GM19035 (cell line): ENCODE results near the gene APBA3.

Source experiments
- ATAC-seq: cut with Tn5 transposase; IDR thresholded peaks from one replicate; pipeline ENCODE4 v1.9.1; 2021; ENCODE audit not compliant: unreplicated experiment

APBA3 gene

DNA sequence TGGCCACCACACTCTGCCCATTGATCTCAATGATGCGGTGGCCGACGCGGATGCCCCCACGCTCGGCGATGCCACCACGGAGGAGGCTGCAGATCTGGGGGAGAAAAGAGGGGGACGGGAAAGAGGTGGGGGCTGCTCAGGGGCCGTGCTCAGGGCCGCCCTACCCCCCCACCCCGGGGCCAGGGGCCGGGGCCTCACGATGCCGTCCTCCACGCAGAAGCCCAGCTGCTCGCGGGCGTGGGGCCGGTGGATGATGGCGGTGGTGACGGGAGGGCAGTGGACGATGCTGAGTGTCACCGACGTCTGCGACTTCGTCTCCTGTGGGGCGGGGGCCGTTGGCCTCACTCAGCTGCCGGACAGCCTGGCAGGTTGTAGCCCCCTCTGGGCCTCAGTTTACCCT is 10.3 kb downstream of the APBA3 start:
- ATAC-seq: no peak

DNA sequence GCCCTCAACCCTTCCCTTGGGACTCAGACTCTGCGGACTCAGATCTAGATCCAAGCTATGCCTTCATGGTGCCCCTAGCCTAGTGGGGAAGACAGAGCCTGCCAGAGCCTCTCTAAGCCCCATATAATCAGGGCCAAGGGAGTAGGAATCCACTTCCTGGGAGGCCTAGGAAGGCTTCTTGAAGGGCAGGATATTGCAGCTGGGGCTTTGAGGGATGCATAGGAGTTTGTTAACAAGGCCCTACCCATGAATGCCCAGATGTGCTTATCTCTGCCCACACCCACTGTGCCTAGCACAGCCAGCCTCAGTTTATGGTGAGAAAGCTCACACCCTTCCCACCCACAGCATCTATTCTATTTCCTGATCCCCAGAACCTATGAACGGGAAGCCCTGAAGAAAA is 11.3 kb downstream of the APBA3 start:
- ATAC-seq: no peak

DNA sequence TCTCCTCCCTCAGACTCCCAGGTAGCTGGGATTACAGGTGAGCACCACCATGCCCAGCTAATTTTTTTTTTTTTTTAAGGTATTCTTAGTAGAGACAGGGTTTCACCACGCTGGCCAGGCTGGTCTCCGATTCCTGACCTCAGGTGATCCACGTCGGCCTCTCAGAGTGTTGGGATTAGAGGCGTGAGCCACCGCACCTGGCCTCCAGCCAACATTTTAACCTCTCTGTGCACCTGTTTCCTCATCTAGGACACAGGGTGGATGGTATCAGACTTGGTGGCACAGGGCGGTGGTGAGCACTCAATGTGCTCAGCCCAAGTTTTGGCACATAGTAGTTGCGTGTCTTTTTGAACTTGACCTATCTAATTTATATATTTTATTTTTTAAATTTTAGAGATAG is 12.5 kb downstream of the APBA3 start:
- ATAC-seq: no peak

DNA sequence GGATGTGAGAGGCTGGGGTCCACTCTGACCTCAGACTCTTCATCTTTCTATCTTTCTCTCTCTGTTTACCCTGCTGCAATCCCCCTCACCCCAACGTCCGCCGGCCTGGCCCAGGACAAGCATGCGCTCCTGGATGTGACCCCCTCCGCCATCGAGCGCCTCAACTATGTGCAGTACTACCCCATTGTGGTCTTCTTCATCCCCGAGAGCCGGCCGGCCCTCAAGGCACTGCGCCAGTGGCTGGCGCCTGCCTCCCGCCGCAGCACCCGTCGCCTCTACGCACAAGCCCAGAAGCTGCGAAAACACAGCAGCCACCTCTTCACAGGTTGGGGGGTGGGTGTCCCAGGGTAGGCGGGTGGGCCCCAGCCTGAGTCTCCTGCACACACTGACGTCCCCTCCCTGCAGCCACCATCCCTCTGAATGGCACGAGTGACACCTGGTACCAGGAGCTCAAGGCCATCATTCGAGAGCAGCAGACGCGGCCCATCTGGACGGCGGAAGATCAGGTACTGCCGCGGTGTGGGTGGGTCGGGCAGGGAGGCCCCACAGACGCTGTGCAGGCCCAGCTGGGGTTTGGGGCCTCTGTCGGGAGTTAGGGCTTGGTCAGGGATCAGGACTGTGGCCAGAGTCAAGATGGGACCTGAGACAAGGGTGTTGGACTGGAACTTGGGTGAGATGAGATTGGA is 15.0 kb downstream of the APBA3 start:
- ATAC-seq: no peak

DNA sequence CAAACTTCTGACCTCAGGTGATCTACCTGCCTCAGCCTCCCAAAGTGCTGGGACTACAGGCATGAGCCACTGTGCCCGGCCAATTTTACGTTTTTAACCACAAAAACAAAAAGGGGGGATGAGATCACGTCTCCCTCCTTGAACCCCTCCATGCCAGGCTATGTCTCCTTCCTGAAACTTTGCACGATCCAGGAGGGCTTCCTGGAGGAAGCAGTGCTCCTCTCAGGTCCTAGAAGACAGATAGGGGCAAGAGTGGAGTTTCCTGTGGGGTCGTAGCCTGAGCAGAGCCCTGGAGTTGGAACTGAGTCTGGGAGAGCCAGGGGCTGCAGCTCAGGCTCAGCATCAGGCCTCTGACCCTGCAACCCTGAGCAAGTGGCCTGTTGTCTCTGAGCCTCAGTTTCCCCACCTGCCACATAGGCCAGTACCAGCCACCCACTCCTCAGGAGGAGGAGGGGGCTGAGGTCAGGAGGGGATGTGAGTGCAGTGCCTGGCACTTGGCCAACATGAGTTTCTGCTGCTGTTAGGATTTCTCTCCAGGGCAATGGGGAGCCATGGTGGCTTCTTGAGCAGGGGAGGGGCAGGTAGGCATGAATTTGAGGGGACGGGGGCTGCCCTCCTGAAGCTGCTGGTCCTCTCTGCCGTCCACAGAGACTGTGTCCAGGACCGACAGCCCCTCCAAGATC is 16.0 kb downstream of the APBA3 start:
- no peak for ATAC-seq

DNA sequence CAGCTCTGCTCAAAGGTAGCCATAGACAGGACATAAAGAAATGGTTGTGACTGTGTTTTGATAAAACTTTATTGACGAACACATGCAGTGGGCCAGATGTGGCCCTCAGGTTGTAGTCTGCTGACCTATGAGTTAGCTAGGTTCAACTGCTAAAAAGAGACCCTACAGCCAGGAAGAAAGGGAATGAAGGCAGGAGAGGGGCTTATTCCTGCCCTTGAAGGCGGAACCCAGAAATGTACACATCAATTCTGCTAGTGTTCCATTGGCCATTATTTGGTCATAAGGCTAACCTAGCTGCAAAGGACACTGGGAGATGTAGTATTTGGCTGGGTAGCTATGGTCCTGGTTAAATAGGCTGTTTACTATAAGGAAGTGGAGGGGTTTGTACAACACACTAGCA is 18.0 kb downstream of the APBA3 start:
- no peak for ATAC-seq

DNA sequence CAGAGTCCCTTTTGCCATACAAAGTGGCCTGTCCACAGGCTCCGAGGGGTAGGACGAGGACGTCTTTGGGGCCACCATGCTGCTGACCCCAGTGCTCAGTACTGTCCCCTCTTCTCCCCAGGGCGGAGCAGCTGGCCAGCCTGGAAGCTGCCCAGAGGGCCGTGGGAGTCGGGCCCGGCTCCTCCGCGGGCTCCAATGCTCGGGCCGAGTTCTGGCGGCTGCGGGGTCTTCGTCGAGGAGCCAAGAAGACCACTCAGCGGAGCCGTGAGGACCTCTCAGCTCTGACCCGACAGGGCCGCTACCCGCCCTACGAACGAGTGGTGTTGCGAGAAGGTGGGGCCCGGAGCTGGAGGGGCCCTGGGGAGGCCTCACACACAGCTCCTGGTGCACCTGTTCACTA is 21.1 kb downstream of the APBA3 start:
- ATAC-seq: no peak

DNA sequence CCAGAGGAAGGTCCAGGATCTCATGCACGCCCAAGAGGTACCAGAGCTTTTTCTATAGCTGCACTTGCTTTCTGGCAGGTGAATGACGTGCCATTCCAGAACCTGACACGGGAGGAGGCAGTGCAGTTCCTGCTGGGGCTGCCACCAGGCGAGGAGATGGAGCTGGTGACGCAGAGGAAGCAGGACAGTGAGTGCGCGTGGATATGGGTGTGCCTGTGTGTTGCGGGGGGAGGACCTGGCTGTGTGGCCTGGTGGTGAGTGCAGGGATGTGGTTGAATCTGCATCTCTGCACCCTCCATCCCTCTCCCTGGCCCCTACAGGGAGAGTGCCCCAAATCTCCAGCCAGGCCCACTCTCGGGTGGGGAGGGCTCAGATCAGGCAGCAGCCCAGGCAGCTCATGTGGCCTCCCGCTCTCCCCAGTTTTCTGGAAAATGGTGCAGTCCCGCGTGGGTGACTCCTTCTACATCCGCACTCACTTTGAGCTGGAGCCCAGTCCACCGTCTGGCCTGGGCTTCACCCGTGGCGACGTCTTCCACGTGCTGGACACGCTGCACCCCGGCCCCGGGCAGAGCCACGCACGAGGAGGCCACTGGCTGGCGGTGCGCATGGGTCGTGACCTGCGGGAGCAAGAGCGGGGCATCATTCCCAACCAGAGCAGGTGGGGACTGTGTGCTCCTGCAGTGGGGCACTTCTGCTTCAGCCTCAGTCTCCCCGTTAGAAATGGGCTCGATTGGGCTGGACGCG is 22.8 kb downstream of the APBA3 start:
- ATAC-seq: no peak

DNA sequence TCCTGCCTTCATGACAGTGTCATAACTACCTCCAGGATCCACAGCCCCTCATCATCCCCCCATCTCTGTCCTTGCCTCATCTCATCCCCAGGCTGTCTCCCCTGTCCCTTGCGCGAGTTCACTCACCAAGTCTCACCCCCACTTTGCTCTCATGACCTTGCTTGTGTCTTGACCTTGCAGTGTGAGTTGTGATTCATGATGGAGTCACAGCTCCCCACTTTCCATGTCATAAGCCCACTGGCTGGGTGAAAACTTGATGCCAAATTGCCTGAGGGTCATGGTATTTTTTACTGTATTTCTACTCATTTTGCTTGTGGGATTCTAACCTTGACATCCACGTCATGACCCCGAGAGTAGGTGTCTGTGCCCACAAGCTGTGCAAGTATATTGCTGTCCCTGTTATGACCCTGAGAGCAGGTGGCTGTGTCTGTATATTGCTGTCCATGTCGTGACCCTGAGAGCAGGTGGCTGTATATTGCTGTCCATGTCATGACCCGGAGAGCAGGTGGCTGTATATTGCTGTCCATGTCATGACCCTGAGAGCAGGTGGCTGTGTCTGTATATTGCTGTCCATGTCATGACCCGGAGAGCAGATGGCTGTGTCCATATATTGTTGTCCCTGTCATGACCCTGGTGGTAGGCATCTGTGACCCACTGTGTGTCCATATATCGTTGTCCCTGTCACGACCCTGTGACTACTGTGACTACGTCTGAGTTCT is 23.8 kb downstream of the APBA3 start:
- ATAC-seq: no peak

DNA sequence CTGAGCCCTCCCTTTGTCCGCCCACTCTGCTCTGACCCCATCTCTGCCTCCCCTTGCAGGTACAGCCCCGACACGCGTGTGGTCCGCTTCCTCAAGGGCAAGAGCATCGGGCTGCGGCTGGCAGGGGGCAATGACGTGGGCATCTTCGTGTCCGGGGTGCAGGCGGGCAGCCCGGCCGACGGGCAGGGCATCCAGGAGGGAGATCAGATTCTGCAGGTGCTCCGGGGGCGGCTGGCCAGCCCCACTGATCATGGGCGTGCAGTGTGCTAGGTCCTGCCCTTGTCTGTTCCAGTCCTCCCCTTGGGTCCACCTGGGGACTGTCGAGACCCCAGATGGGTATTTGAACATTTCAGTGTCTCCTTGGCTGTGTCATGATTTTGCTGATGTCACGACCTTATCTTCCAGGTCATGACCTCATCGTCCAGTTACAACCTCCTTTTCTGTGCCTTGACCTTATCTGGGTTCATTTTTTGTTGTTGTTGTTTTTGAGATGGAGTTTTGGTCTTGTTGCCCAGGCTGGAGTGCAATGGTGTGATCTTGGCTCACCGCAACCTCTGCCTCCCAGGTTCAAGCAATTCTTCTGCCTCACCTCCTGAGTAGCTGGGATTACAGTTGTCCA is 25.3 kb downstream of the APBA3 start:
- ATAC-seq: no peak

DNA sequence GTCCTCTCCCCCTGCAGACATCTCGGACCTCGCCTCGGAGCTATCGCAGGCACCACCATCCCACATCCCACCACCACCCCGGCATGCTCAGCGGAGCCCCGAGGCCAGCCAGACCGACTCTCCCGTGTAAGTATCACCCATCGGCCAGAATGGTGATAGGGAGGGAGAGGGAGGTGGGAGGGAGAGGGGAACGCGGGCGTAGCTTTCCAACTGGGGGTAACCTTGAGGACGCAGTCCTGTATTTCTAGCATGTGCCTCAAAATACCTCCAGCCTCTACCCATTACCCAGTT is 27.2 kb downstream of the APBA3 start:
- no peak for ATAC-seq

DNA sequence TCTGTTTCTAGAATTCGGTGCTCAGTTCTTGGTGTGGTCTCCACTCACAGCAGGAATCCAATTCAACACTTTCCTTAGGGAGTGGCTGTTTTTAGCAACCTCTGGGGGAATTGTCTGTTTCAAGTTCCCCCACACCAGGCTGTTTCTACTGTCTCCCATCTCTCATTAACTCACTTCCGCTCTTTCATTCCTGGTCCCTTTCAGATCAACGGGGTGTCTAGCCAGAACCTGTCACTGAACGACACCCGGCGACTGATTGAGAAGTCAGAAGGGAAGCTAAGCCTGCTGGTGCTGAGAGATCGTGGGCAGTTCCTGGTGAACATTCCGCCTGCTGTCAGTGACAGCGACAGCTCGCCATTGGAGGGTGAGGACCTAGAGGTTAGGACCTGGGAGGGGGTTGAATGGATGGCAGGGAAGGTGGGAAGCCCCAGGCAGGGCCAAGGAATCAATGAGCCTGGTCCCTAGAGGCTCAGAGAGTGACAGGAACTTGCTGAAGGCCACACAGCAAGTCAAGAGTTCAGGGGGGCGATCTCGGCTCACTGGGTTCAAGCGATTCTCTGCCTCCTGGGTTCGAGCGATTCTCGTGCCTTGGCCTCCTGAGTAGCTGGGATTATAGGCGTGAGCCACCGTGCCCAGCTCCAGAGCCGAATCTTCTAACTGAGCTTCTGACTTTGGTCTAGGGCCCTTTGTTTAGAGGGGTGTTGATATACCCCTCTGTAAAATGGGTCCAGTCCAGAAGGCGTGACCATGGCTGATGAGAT is 27.8 kb downstream of the APBA3 start:
- no peak for ATAC-seq

DNA sequence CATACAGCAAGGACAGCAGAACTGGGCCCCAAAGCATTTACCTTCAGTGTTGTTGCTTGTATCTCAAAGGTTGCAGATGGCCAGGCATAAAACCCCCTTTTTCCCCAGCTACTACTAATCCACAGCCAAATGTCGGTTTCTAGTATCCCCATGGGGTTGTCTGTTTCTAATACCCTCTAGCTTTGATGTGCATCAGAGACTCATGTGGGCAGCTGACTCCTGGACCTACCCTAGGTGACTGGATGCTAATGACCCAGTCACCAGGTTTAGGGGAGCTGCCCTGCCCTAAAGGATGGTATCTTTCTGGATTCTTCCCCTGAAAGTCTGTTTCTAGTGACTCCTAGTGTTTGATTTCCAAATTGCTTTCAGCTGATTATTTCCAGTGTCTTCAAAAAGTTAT is 29.4 kb downstream of the APBA3 start:
- no peak for ATAC-seq

DNA sequence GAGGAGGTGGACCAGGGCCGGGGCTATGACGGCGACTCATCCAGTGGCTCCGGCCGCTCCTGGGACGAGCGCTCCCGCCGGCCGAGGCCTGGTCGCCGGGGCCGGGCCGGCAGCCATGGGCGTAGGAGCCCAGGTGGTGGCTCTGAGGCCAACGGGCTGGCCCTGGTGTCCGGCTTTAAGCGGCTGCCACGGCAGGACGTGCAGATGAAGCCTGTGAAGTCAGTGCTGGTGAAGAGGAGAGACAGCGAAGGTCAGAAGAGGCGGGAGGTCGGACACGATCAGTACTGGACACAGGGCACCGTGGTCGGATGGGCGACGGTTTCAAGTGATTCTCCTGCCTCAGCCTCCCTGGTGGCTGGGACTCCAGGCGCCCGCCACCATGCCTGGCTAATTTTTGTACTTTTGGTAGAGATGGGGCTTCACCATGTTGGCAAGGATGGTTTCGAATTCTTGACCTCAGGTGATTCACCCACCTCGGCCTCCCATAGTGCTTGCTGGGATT is 31.0 kb downstream of the APBA3 start:
- no peak for ATAC-seq

DNA sequence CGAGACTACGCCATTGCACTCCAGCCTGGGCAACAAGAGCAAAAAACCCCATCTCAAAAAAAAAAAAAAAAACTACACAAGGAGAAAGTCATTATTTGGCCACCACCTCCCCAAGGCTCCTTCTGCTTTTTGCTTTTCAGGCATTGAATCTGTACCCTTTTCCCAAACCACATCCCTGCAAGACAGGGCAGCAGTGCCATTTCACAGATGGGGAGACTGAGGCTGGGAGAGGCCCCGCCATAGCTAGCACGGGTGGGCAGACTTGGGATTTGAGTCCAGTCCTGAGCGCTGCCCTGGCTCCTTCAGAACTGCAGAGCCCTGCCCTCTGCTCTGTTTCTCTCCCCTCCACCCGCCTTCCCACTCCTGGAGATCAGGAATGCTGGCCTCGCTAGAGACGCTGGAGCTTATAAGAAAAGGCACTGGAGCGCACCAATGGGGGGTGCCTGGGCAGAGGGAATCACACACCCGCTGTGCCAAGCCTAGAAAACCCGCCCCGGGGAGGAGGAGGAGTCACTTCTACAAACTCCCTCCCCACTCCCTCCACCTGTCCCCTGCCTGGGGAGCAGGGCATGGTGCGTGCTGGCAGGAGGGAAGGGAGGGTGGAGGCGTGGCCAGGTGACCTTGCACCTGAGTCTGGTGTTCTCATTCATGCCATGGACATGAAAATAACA is 35.7 kb downstream of the APBA3 start:
- ATAC-seq: no peak

DNA sequence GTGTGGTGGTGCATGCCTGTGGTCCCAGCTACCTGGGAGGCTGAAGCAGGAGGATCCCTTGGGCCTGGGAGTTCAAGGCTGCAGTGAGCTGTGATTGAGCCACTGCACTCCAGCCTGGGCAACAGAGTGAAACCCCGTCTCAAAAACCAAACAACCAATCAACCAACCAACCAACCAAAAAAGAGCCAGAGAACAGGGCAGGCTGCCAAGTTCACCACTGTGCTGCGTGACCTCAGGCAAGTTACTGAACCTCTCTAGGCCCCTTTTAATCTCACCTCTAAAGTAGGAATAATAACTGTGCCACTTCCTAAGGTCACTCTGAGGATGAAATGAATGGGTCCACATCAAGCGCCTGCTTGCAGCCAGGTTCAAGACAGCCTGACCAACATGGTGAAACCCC is 36.4 kb downstream of the APBA3 start:
- ATAC-seq: no peak

DNA sequence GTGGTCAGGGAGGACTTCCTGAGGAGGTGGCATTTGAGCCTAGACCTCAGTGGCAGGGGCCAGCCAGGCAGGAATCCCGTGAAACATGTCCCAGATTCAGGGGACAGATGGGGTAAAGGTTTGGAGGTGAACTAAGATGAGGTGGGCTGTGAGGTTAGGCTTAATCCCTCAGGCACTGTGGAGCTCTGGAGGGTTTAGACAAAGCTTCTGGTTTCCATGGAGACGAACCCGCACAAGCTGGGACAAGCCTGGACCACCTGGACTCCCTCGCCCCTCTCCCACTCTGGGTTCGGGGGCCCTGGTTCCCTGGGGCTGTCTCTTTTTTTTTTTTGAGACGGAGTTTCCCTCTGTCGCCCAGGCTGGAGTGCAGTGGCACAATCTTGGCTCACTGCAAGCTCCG is 37.6 kb downstream of the APBA3 start:
- ATAC-seq: no peak

DNA sequence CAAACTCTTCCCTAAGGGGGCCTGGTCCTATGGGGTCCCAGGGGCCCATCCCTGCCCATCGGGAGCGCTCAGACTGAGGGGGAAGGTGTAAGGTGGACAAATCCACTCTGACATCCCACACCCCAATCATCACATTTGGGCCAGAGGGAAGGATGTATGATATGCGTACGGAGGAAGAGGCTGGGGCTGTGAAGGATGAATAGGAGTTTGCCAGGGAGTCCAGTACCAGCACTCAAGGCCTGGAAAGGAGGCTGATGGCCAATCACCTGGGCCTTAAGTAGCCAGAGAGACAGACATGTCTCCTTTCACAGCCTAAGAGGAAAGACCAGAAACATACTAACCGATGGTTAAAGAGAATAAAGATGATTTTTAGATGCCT is 38.4 kb downstream of the APBA3 start:
- ATAC-seq: no peak

DNA sequence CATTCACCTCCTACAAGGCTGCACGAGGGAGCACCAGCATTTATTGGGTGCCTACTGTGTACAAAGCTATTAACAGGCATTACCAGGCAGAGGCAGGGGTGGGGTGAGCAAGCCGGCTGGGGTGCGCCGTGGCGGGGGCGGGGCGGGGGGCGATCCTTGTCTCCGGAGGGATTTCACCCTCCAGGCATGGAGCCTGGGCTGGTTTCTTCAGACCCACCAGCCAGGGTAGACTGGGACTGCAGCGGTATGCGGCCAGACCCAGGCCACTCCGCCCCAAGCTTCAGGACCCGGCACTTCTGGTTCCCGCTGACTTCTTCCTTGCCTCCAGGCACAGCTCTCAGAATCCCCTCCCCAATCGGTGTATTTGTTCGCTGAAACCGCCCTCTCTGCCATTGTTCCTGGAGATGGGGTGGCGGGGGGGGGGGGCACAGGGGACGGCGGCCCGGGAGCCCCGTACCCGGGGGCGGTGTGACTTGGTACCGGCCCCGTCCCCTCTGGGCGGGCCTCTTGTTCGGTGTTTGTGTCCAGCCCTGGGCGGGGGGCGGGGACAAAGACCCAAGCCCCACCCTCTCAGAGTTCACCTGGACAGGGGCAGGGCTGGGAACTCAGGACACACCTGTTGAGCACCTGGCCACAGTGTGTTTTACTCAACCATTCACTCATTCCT is 38.9 kb downstream of the APBA3 start:
- ATAC-seq: no peak
